ENCODE results near the gene MEX3C.

DNA sequence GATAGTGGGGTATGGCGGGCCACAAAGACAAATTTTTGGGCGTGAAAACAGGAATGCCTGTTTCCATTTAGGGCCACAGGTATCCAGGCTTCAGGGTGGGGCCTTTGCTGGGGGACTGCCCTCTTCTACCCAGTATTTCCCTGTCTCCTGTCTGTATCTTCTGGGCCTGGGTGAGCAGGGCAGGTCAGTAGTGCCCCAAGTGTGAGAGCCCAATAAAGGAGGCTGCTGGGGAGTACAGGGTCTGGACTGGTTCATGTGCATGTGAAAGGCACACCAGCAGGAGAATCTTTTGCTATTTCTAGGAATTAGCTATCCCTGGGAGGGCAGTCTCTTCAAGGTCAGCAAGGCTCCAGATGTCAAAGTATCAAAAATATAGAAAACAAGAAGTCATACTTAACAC lies 71.5 kb downstream of the MEX3C start:
- TF ChIP-seq, protein P1, sequence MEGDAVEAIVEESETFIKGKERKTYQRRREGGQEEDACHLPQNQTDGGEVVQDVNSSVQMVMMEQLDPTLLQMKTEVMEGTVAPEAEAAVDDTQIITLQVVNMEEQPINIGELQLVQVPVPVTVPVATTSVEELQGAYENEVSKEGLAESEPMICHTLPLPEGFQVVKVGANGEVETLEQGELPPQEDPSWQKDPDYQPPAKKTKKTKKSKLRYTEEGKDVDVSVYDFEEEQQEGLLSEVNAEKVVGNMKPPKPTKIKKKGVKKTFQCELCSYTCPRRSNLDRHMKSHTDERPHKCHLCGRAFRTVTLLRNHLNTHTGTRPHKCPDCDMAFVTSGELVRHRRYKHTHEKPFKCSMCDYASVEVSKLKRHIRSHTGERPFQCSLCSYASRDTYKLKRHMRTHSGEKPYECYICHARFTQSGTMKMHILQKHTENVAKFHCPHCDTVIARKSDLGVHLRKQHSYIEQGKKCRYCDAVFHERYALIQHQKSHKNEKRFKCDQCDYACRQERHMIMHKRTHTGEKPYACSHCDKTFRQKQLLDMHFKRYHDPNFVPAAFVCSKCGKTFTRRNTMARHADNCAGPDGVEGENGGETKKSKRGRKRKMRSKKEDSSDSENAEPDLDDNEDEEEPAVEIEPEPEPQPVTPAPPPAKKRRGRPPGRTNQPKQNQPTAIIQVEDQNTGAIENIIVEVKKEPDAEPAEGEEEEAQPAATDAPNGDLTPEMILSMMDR (IDR thresholded peaks at IDR 0.05) = no peak
- TF ChIP-seq EP300 (IDR thresholded peaks at IDR 0.05) = no peak
- TF ChIP-seq POLR2A (IDR thresholded peaks at IDR 0.05) = no peak
